HPDE6-E6E7 (cell line): Measurements from ENCODE around the gene FSTL4.

Source experiments
- DNase-seq: peaks from one replicate; pipeline ENCODE4 v3.0.0; 2011; ENCODE audit warnings: missing footprints; ENCODE audit errors: extremely low spot score

FSTL4 gene

GRCh38 chr5:133265720-133266526, 346.4 kb downstream of the FSTL4 start:
- DNase-seq: no peak

DNA sequence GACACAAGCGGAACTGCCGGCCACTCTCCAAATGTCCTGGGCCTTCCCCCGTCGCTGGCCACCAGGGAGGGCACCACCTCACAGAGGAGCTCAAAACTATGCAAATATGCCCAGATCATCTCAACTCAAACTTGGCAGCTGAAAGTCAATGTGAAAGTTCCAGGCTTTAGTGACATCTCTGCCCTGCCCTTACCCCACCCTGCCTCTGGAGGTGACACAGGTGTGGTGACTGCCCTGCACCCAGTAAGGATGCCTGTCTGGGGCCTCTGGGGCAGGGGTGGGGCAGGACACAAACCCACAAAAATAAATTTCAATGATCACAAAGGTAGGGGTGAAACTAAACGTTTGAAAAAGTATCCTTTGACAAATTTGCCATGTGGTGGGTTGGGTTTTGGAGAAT, 347.1 kb downstream of the FSTL4 start:
- DNase-seq: no peak

- no peak for DNase-seq
Measured at GRCh38 chr5:133262690-133263089, 349.7 kb downstream of the FSTL4 start.

DNA sequence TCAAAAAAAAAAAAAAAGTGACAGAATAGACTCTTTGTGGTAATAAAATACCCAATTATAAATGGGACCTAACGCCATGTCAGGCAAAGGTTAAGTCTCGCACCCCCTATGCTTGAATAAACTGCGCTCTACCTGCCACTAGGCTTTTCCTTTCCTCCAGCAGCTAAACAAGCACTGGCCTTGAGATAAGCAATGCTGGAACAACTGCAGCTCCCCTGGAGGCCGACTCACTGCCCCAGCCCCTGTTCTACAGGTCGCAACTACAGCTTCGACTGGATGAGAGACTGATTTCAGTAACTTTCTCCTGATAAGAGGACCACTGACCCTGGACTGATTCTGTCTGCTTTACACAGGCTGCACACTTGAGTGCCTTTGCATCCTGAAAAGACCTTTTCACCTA, 350.3 kb downstream of the FSTL4 start:
- no peak for DNase-seq

DNA sequence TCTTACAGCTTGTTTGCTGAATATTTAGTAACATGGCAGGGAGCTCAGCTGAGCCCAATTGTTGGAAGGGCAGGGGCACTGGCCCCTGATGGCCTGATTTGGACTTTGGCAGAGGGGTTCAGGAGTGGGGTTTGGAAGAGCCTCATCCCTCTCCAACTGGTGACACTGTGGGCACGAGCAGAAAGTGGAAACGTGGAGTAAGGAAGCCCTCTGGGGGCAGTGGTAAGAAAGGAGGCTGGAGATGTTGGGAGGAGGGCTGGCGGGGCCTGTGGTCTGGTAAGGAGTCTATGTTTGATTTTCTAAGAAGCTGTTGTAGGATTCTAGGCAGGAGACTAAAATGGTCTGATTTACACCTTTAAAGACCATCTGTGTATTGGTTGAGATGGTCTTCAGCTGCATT, 351.6 kb downstream of the FSTL4 start:
- no peak for DNase-seq

GRCh38 chr5:133259199-133259997, 352.9 kb downstream of the FSTL4 start:
- no peak for DNase-seq

GRCh38 chr5:133257977-133258376, 354.4 kb downstream of the FSTL4 start:
- DNase-seq: no peak

DNA sequence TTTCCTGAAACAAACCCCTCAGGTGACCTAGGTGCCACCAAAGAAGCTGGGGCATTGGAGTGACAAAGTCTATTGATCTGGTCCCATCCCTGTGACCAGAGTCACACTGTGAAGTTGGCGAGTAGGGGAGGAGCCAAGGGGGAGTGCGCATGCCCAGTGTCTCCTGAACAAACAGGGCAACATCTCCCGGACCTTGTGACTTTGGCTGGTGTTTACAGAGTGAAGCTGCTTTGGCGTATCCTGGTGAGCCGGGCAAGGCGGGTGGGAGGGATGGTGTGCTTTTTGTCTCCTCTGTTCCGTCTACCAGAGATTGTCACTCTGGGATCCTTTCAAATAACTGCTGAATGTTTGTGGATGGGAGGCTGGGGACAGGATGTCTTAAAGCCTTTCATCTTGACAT, 356.1 kb downstream of the FSTL4 start:
- DNase-seq: no peak

- no peak for DNase-seq
Measured at GRCh38 chr5:133254803-133255202, 357.5 kb downstream of the FSTL4 start.

- DNase-seq: no peak
Measured at GRCh38 chr5:133253671-133254070, 358.7 kb downstream of the FSTL4 start.

GRCh38 chr5:133253070-133253469, 359.3 kb downstream of the FSTL4 start:
- DNase-seq: no peak

DNA sequence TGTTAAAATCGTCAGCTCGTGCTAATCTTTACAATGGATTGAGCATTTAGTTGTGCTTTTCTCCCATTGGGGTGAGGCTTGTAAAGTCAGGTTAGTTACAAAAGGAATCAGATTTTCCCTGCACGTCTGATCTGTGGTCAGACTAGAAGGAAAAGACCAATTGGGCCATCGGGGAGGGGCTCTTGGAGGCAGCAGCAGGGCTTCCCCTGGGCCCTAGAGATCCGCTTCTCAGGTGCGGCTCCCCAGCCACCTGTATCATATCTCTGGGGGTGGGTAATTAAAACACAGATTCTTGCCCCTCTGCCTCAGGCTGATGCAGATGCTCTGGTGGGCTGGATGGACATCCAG, 360.2 kb downstream of the FSTL4 start:
- DNase-seq: no peak

DNA sequence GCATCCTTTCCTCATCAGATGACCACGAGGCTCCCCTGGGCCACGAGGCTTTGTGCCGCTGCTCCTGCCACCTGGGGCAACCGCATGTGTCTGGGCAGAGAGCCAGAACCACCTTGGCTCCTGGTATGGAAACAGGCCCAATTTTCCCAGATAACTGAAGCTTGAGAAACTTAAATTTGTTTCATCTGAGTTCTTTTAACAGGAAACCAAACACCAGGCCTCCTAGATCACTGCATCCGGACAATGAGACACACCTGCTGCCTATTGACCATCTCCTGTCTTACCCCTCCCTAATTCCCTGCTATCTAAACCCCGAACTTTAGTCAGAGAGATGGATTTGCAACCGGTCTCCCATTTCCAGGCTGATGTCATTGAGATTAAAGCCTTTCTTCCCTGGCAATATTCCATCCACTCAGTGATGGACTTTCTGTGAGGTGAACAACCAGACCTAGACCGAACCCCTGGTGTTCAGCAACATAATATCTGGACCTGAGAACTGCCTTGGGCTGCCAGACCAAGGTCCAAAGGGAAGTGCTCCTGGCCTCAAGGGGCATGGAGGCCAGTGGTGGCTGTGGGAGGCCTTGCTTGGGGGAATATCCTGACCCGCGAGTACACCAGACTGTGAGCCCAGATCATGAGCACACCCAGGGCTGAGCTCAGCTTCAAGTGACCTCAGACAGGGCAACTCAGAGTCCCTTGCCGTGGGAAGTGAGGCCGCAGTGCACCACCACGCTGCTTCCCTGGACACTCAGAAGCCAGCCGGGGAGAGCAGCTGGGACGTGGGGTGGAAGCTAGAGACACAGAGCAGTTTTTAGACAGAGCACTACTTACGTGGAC, 360.8 kb downstream of the FSTL4 start:
- no peak for DNase-seq

DNA sequence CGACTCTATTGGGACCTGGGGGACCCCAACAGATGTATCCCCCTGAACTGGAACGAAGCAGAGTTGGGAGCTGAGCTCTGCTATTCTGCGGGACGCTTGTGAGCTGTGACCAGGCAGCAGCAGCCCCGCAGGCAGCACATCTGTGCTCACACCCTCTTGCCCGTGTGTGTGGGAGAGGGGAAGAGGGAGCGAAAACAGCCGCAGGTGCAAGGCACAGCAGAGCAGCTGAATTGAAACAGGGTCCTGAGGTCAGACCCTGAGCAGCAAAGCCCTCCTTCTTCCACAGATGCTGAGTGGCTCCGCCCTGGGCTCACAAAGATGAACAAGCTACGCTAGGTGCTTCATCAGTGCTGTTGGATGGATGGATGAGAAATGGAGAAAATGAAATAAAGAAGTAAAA, 361.8 kb downstream of the FSTL4 start:
- no peak for DNase-seq

DNA sequence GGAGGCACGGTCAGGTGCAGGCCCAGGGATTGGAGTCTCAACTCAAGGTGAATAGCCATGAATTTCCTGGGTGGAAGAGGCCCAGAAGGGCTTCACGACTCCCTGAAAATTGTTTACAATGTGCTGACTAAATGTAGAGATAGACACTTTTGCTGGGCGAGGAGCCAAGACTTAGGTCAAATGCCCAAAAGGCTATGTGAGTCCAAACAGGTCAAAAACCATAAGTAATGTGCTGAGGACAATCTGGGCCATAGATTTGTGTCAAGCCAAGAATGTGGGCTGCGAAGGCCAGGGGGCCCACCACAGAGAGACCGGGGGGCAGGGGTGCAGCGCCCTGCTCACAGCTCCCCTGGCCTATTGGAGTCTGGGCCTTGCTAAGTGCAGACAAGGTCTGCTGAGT, 362.7 kb downstream of the FSTL4 start:
- no peak for DNase-seq

- no peak for DNase-seq
Measured at GRCh38 chr5:133247881-133248624, 364.3 kb downstream of the FSTL4 start.

DNA sequence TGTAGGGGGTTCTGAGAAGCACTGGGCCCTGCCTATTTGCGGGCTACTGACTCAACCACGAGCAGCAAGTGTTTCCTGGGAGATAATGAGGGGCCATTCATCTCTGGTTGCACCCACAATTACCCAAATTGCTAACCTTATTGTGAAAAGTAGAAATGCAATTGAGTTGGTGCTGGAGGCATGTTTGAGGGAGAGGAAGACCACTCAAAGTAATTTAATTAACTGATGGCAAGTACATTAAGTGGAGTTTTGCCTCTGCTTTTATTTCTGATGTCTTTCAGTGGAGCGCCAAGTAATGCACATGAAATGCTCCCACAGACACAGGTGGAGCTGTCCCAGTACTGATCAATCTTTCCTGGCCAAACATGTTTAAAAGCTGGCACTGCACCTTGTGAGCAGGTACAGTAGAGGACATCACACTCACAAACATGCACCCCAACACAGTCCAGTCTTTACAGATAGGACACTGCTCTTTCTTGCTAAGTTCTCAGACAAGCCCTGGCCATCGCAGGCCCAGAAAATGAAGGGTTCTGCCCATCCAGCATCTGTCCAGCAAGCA, 365.1 kb downstream of the FSTL4 start:
- DNase-seq: no peak

DNA sequence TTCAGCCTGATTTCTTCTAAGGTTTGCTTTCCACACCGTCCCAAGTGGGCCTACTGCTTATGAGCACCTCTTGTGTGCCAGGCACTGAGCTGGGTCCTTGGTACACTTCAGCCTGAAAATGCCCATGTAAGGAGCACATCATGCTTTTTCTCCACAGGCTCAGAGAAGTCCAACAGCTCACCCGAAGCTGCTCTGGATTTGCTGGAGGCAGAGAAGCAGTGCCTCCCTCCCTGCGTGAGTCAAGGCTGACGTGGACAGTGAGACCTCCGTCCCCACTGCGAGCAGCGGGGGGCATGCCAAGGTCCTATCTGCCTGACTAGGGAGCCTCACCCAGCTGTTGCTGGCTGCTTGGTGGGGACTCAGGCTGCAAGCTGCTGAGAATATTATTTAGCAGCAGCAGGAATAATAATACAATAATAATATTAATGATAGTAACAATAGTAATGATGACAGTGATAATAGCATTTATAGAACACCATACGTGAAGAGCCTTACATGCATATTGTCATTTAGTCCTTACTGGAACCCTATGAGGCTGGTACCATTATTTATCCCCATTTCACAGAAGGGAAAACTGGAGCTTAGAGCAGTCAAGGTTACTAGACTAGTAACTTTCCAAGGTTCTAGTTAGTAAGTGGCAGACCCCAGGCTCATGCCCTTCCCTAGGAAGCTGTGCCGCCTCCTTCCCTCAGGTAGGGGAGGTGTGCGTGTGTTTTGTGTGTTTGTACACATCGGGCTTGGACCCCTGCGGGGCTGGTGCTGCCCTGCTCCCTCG, 365.8 kb downstream of the FSTL4 start:
- no peak for DNase-seq

GRCh38 chr5:133246053-133246370, 366.3 kb downstream of the FSTL4 start:
- no peak for DNase-seq

GRCh38 chr5:133245191-133246052, 366.9 kb downstream of the FSTL4 start:
- peak; percentile 98 for DNase-seq
